Testis (tissue), 2 donors: ENCODE data around the gene KLF11.

ENCODE experiments used
- CTCF ChIP-seq, 3 experiments: fragments of 450-650 bp in 2 of 3; fragments of 200-600 bp in 1 of 3; sonication (generic) in 1 of 3; IDR thresholded peaks; one replicate each; pipeline ENCODE4 v1.5.1; 2016 to 2019; ENCODE audit warnings: antibody characterized with exemption in 3 of 3, mild to moderate bottlenecking in 2 of 3, moderate library complexity in 1 of 3
- POLR2A ChIP-seq: fragments of 450-650 bp; IDR thresholded peaks from one replicate; pipeline ENCODE4 v1.6.1; 2017; ENCODE audit warnings: antibody characterized with exemption, mild to moderate bottlenecking, moderate library complexity

GRCh38 chr2:10029875-10030223 is 13.5 kb upstream of the KLF11 start:
- no peak for TF ChIP-seq CTCF (IDR thresholded peaks at IDR 0.05)
- no peak for TF ChIP-seq POLR2A
